ENCODE results near the gene ESPL1.

The ESPL1 gene

GRCh38 chr12:53258541-53259539, 9.3 kb upstream of the ESPL1 start:
- no peak for DNase-seq (ENCODE audit: low read depth in 2 of 2)
- TF ChIP-seq, protein P1, sequence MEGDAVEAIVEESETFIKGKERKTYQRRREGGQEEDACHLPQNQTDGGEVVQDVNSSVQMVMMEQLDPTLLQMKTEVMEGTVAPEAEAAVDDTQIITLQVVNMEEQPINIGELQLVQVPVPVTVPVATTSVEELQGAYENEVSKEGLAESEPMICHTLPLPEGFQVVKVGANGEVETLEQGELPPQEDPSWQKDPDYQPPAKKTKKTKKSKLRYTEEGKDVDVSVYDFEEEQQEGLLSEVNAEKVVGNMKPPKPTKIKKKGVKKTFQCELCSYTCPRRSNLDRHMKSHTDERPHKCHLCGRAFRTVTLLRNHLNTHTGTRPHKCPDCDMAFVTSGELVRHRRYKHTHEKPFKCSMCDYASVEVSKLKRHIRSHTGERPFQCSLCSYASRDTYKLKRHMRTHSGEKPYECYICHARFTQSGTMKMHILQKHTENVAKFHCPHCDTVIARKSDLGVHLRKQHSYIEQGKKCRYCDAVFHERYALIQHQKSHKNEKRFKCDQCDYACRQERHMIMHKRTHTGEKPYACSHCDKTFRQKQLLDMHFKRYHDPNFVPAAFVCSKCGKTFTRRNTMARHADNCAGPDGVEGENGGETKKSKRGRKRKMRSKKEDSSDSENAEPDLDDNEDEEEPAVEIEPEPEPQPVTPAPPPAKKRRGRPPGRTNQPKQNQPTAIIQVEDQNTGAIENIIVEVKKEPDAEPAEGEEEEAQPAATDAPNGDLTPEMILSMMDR (IDR thresholded peaks at IDR 0.05; ENCODE audit: low read depth, low read length) = no peak
- no peak overlapping the region for H3K4me3 ChIP-seq (replicated peaks in 1 of 2; ENCODE audit: low read depth in 2 of 2, low read length in 2 of 2)

DNA sequence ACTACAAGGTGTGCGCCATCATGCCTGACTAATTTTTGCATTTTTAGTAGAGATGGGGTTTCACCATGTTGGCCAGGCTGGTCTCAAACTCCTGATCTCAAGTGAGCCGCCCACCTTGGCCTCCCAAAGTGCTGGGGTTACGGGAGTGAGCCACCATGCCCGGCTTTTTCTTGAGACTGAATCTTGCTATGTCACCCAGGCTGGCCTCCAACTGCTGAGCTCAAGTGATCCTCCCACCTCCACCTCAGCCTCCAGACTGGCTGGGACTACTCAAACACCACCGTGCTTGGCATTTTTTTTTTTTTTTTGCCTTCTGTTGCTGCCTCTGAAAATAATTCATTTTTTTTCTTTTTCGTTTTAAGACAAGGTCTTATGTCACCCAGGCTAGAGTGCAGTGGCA, 8.2 kb upstream of the ESPL1 start:
- H3K4me3 ChIP-seq (replicated peaks in 1 of 2; ENCODE audit: low read depth in 2 of 2, low read length in 2 of 2) = no peak overlapping the region
- TF ChIP-seq, protein P1 (IDR thresholded peaks at IDR 0.05; ENCODE audit: low read depth, low read length) = no peak
- DNase-seq (ENCODE audit: low read depth in 2 of 2) = no peak

GRCh38 chr12:53265783-53266182, 2.3 kb upstream of the ESPL1 start:
- no peak overlapping the region for H3K4me3 ChIP-seq (replicated peaks in 1 of 2; ENCODE audit: low read depth in 2 of 2, low read length in 2 of 2)
- TF ChIP-seq, protein P1 (IDR thresholded peaks at IDR 0.05; ENCODE audit: low read depth, low read length) = no peak
- DNase-seq (ENCODE audit: low read depth in 2 of 2) = no peak

- TF ChIP-seq, protein P1 (IDR thresholded peaks at IDR 0.05; ENCODE audit: low read depth, low read length) = no peak
- DNase-seq (ENCODE audit: low read depth in 2 of 2) = no peak
- H3K4me3 ChIP-seq (replicated peaks in 1 of 2; ENCODE audit: low read depth in 2 of 2, low read length in 2 of 2) = peak overlapping the region; percentile 78 to 82
These were observed 647 bp upstream of the ESPL1 start for GRCh38 chr12:53267306-53267998.

DNA sequence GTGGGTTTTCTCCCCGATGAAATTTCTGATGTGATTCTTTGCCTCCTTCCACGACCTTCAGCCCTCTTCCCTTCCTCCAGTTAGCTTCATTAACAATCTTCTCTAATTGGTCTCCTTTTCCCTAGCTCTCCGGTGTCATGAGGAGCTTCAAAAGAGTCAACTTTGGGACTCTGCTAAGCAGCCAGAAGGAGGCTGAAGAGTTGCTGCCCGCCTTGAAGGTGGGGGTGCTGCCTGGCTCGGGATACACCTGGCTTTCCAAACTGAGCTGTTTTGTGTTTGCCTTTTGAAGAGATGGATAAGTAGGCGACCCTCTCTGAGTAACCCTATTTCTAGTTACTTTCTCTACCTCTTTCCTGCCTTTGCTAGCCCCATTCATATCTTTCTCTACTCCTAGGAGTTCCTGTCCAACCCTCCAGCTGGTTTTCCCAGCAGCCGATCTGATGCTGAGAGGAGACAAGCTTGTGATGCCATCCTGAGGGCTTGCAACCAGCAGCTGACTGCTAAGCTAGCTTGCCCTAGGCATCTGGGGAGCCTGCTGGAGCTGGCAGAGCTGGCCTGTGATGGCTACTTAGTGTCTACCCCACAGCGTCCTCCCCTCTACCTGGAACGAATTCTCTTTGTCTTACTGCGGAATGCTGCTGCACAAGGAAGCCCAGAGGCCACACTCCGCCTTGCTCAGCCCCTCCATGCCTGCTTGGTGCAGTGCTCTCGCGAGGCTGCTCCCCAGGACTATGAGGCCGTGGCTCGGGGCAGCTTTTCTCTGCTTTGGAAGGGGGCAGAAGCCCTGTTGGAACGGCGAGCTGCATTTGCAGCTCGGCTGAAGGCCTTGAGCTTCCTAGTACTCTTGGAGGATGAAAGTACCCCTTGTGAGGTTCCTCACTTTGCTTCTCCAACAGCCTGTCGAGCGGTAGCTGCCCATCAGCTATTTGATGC, 797 bp downstream of the ESPL1 start:
- DNase-seq (ENCODE audit: low read depth in 2 of 2) = no peak
- TF ChIP-seq, protein P1 (IDR thresholded peaks at IDR 0.05; ENCODE audit: low read depth, low read length) = no peak

DNA sequence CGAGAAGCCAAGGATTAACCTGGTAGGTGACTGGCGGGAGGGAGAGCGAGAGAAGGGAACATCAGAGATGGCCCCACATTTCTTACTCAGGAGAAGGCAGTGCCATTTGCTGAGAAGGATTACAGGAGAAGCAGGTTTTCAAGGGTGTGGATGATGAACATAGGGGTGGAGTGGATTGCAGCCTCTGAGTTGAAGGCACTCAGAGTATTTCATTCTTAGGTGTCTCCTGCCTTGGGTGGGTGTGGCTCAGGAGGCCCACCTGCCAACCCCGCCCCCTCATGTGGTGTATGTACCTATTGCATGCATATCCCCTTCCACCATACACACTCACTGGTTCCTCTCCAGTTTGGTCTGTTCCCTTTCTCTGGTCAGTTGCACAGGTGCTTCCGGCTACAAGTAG, 6.3 kb downstream of the ESPL1 start:
- no peak for DNase-seq (ENCODE audit: low read depth in 2 of 2)
- TF ChIP-seq, protein P1 (IDR thresholded peaks at IDR 0.05; ENCODE audit: low read depth, low read length) = no peak
- H3K4me3 ChIP-seq (replicated peaks in 1 of 2; ENCODE audit: low read depth in 2 of 2, low read length in 2 of 2) = no peak overlapping the region

More for the DNA sequence above, 797 bp downstream of the ESPL1 start:
- peak overlapping the region; percentile 78 to 82 for H3K4me3 ChIP-seq (replicated peaks in 1 of 2; ENCODE audit: low read depth in 2 of 2, low read length in 2 of 2)

Data from cardiac fibroblast (primary cell).